Astrocyte of the hippocampus (primary cell): ENCODE measurements around the gene ADAMTS20.
"Not testable (repeated sequence)": the region's sequence is repeated elsewhere in the genome, so short reads cannot be mapped to it uniquely, and the experiment has no call there.

Experiments used
- DNase-seq: peaks from one replicate; pipeline ENCODE4 v3.0.0; 2011; ENCODE audit warnings: low read depth, low spot score

Gene ADAMTS20

GRCh38 chr12:43362910-43363694, 188.9 kb downstream of the ADAMTS20 start:
- no peak for DNase-seq

- DNase-seq: no peak
These were observed 190.8 kb downstream of the ADAMTS20 start for GRCh38 chr12:43361031-43361710.

- not testable (repeated sequence) for DNase-seq
These were observed 192.0 kb downstream of the ADAMTS20 start for GRCh38 chr12:43360001-43360400.

- DNase-seq: no peak
These were observed 194.9 kb downstream of the ADAMTS20 start for GRCh38 chr12:43357141-43357540.

GRCh38 chr12:43352001-43352400, 200.0 kb downstream of the ADAMTS20 start:
- no peak for DNase-seq

- peak; percentile 7 for DNase-seq
These were observed 202.1 kb downstream of the ADAMTS20 start for GRCh38 chr12:43349863-43350262.

- no peak for DNase-seq
These were observed 203.8 kb downstream of the ADAMTS20 start for GRCh38 chr12:43348221-43348620.

- DNase-seq: no peak
These were observed 205.0 kb downstream of the ADAMTS20 start for GRCh38 chr12:43347026-43347425.

- DNase-seq: no peak
These were observed 207.0 kb downstream of the ADAMTS20 start for GRCh38 chr12:43345023-43345422.

- DNase-seq: not testable (repeated sequence)
These were observed 210.2 kb downstream of the ADAMTS20 start for GRCh38 chr12:43341785-43342313.

GRCh38 chr12:43338848-43339526, 213.0 kb downstream of the ADAMTS20 start:
- DNase-seq: peak; percentile 64

- peak; percentile 11 for DNase-seq
These were observed 214.2 kb downstream of the ADAMTS20 start for GRCh38 chr12:43337571-43338444.

GRCh38 chr12:43336962-43337555, 214.9 kb downstream of the ADAMTS20 start:
- DNase-seq: peak; percentile 55

- DNase-seq: no peak
These were observed 218.4 kb downstream of the ADAMTS20 start for GRCh38 chr12:43333644-43334043.

GRCh38 chr12:43332977-43333640, 218.9 kb downstream of the ADAMTS20 start:
- peak; percentile 17 for DNase-seq

GRCh38 chr12:43331935-43332334, 220.1 kb downstream of the ADAMTS20 start:
- DNase-seq: no peak

- DNase-seq: no peak
These were observed 222.6 kb downstream of the ADAMTS20 start for GRCh38 chr12:43329375-43329774.

- DNase-seq: no peak
These were observed 226.2 kb downstream of the ADAMTS20 start for GRCh38 chr12:43325786-43326185.

- DNase-seq: no peak
These were observed 231.7 kb downstream of the ADAMTS20 start for GRCh38 chr12:43320281-43320680.

GRCh38 chr12:43318021-43318420, 234.0 kb downstream of the ADAMTS20 start:
- DNase-seq: no peak
